Measurements from ENCODE around the gene NCOA3.

GRCh38 chr20:47623206-47623605, 121.5 kb downstream of the NCOA3 start:
- TF ChIP-seq CTCF (conservative IDR thresholded peaks at IDR 0.05; ENCODE audit: low read length) (no peak), EZH2phosphoT487 (IDR thresholded peaks at IDR 0.05; ENCODE audit: borderline replicate concordance) (no peak)
